GM12878 (cell line): ENCODE measurements around the gene STEAP3. TPM values are rescaled to one million over a fixed set of nuclear protein-coding genes. Genes with fewer than 3 reads are reported as not detected.

Source experiments
- ATAC-seq: fragments of 200-7000 bp; cut with Tn5 transposase; 3 replicates; pipeline ENCODE4 v1.9.1; 2020; ENCODE audit warnings: mild to moderate bottlenecking, moderate library complexity
- BruUV-seq: library from RNA; stranded (reverse); fragments of 400-500 nt; replicated peaks from 2 replicates; lab custom pipeline; 2021; lab: Mats Ljungman, UMichigan
- CTCF ChIA-PET: fragments of 300-600 bp; sonication (Branson Sonifier 250); formaldehyde crosslinking; extraction: SDS; loops from one replicate; lab custom pipeline; 2021; ENCODE audit warnings: inconsistent platforms; lab: Yijun Ruan, JAX
- POLR2A ChIA-PET: fragments of 350-600 bp; formaldehyde crosslinking; extraction: SDS; loops from one replicate; lab custom pipeline; 2021; ENCODE audit warnings: inconsistent platforms; lab: Charles Lee
- RAD21 ChIA-PET: fragments of 300-600 bp; sonication (Branson Sonifier 250); formaldehyde crosslinking; loops from one replicate; lab custom pipeline; 2023; ENCODE audit warnings: antibody characterized with exemption; ENCODE audit not compliant: unreplicated experiment; lab: Charles Lee
- SMC1A ChIA-PET: fragments of 300-600 bp; sonication (Branson Sonifier 250); formaldehyde crosslinking; loops from one replicate; lab custom pipeline; 2023; ENCODE audit not compliant: unreplicated experiment, uncharacterized antibody; lab: Charles Lee
- DNase-seq: peaks from one replicate; pipeline ENCODE4 v3.0.0-alpha.2; 2011; ENCODE audit warnings: low read depth, low spot score
- FAIRE-seq: peaks from 3 replicates; lab custom pipeline; 2011; peaks lifted over from hg19 to GRCh38; lab: Jason Lieb, UNC
- H2AFZ ChIP-seq: 2 replicates; pipeline ENCODE4 v1.6.0; 2011; ENCODE audit warnings: low read depth, low read length, control low read depth; ENCODE audit not compliant: control insufficient read depth
- H3K27ac ChIP-seq: 2 replicates; pipeline ENCODE4 v1.5.1; 2011; ENCODE audit warnings: control low read depth; ENCODE audit not compliant: control insufficient read depth, insufficient read depth
- H3K27me3 ChIP-seq, 2 experiments: replicated peaks in 1 of 2; 2 replicates each; pipeline versions ENCODE4 v1.6.0 to v1.6.1; 2011; ENCODE audit warnings: low read length in 1 of 2; ENCODE audit not compliant: control insufficient read depth in 2 of 2, insufficient read depth in 2 of 2
- H3K36me3 ChIP-seq, 2 experiments: 2 replicates each; pipeline ENCODE4 v1.5.1; 2011; ENCODE audit warnings: low read length in 1 of 2; ENCODE audit not compliant: control insufficient read depth in 2 of 2, insufficient read depth in 2 of 2
- H3K4me1 ChIP-seq: 2 replicates; pipeline ENCODE4 v1.6.1; 2011; ENCODE audit warnings: mild to moderate bottlenecking, low read length, moderate library complexity, mixed read lengths; ENCODE audit not compliant: control insufficient read depth, insufficient read depth
- H3K4me2 ChIP-seq: 2 replicates; pipeline ENCODE4 v1.6.0; 2011; ENCODE audit warnings: control low read depth; ENCODE audit not compliant: control insufficient read depth, insufficient read depth
- H3K4me3 ChIP-seq: fragments of 200-600 bp; sonication (generic); 2 replicates; pipeline ENCODE4 v1.5.1; 2016
- H3K79me2 ChIP-seq: 2 replicates; pipeline ENCODE4 v1.6.0; 2011; ENCODE audit warnings: low read length; ENCODE audit not compliant: control insufficient read depth, insufficient read depth
- H3K9ac ChIP-seq: 2 replicates; pipeline ENCODE4 v1.8.0; 2011; ENCODE audit warnings: low read length, control low read depth, mixed read lengths; ENCODE audit not compliant: control insufficient read depth, insufficient read depth
- H3K9me3 ChIP-seq: replicated peaks from 3 replicates; pipeline ENCODE4 v1.5.1; 2011; ENCODE audit warnings: mild to moderate bottlenecking, low read length; ENCODE audit not compliant: control insufficient read depth, insufficient read depth
- H4K20me1 ChIP-seq: 2 replicates; pipeline ENCODE4 v1.6.0; 2011; ENCODE audit not compliant: control insufficient read depth, insufficient read depth
- CREM ChIP-seq: IDR thresholded peaks from 2 replicates; pipeline ENCODE4 v1.6.1; 2014; ENCODE audit warnings: antibody characterized with exemption, low read depth
- CTCF ChIP-seq, 3 experiments: IDR thresholded peaks in 2 of 3; conservative IDR thresholded peaks in 1 of 3; 2 replicates each; pipeline ENCODE4 v1.5.1; 2011; ENCODE audit warnings: low read depth in 3 of 3, low read length in 3 of 3, mild to moderate bottlenecking in 3 of 3, control low read depth in 2 of 3, moderate library complexity in 2 of 3, inconsistent platforms in 1 of 3, mixed read lengths in 1 of 3; ENCODE audit not compliant: control insufficient read depth in 2 of 3, insufficient read depth in 1 of 3; ENCODE audit errors: extremely low read depth in 1 of 3
- ELK1 ChIP-seq: IDR thresholded peaks from 2 replicates; pipeline ENCODE4 v1.6.1; 2012; ENCODE audit warnings: low read depth, low read length, improper control_type of control experiment
- GABPA ChIP-seq: IDR thresholded peaks from 2 replicates; pipeline ENCODE4 v1.6.1; 2014; ENCODE audit warnings: antibody characterized with exemption, low read depth, mild to moderate bottlenecking, inconsistent platforms
- MEF2A ChIP-seq: IDR thresholded peaks from 2 replicates; pipeline ENCODE4 v1.6.1; 2011; ENCODE audit warnings: low read depth, mild to moderate bottlenecking, low read length, moderate library complexity; ENCODE audit not compliant: insufficient read depth
- PAX8 ChIP-seq: fragments of 450-650 bp; IDR thresholded peaks from 2 replicates; pipeline ENCODE4 v1.6.1; 2017; ENCODE audit warnings: mild to moderate bottlenecking, moderate library complexity
- RFX5 ChIP-seq: IDR thresholded peaks from 2 replicates; pipeline ENCODE4 v1.6.1; 2011; ENCODE audit warnings: low read depth, low read length, improper control_type of control experiment
- SREBF2 ChIP-seq: IDR thresholded peaks from 2 replicates; pipeline ENCODE4 v1.6.1; 2012; ENCODE audit warnings: mild to moderate bottlenecking, low read length
- STAT1 ChIP-seq: fragments of 450-650 bp; conservative IDR thresholded peaks from 2 replicates; pipeline ENCODE4 v1.6.1; 2014; ENCODE audit warnings: antibody characterized with exemption, mild to moderate bottlenecking
- TCF12 ChIP-seq: IDR thresholded peaks from 2 replicates; pipeline ENCODE4 v1.6.1; 2011; ENCODE audit warnings: low read depth, mild to moderate bottlenecking, low read length
- ZNF622 ChIP-seq: fragments of 450-650 bp; IDR thresholded peaks from 2 replicates; pipeline ENCODE4 v1.6.1; 2017; ENCODE audit warnings: mild to moderate bottlenecking, inconsistent platforms
- WGBS: methylation state at CpG from one replicate; pipeline ENCODE4 v1.1.6; 2016; ENCODE audit warnings: low lambda C conversion rate; ENCODE audit not compliant: insufficient replicate concordance, insufficient coverage; ENCODE audit errors: missing lambda C conversion rate; 5-methylcytosine and 5-hydroxymethylcytosine counted together
- in situ Hi-C: fragments of 300-500 bp; cut with MboI; formaldehyde crosslinking; loops from 9 replicates; pipeline ENCODE4 v1.14.3; 2018; ENCODE audit warnings: mixed read lengths
- intact Hi-C: fragments of 100-400 bp; cut with micrococcal nuclease; formaldehyde crosslinking; loops from one replicate; pipeline ENCODE4 v1.14.2; 2022; ENCODE audit not compliant: unreplicated experiment
- polyA plus RNA-seq, 11 experiments: library from polyadenylated mRNA; depleted of rRNA in 4 of 11; unstranded in 6 of 11; stranded (reverse) in 5 of 11; fragments of >200 nt; fragmentation: Nextera tagmentation in 4 of 11; fragmentation: Illumina TruSeq in 1 of 11; extraction: Ambion mirVana in 4 of 11; extraction: Trizol in 1 of 11; gene quantifications; 1 replicate in 1 of 11; 2 replicates in 10 of 11; pipeline versions ENCODE4 v1.2.1 to v1.2.3, GENCODE V29; 2011 to 2016; ENCODE audit warnings: inconsistent platforms in 2 of 11, missing spikeins in 2 of 11, low read depth in 1 of 11
- total RNA-seq, 4 experiments: library from RNA; depleted of rRNA in 3 of 4; stranded (reverse); fragments of >200 nt in 3 of 4; fragmentation: Illumina TruSeq in 1 of 4; extraction: Trizol in 1 of 4; gene quantifications; 2 replicates each; pipeline versions ENCODE4 v1.2.1 to v1.2.3, GENCODE V29; 2013 to 2021
- TF ChIP-seq, protein P1 (sequence below): fragments of 450-650 bp; formaldehyde crosslinking; IDR thresholded peaks from 2 replicates; pipeline ENCODE4 v1.4.0; 2020; ENCODE audit warnings: mild to moderate bottlenecking, moderate library complexity

Gene STEAP3
- total and polyA plus RNA-seq, 10 of the 15 experiments (the other 5 are each of a cell fraction or from before 2014, with no cell fraction given) = 0.42 to 8.3 (median 4.8) TPM

GRCh38 chr2:119225105-119225865 lies 1.7 kb downstream of the STEAP3 start:
- no peak overlapping the region for H3K4me2 ChIP-seq
- SMC1A ChIA-PET = interaction anchor here (0.8 to 1.8 kb wide), 5 partner anchors 8 to 79 kb away, joined by 3 to 7 read pairs (median 3); no protein-coding TSS in a partner anchor
- POLR2A ChIA-PET = interaction anchor here (0.9 kb wide), 1 partner anchor 142 kb away, joined by 4 read pairs; the partner anchor contains the start of gene DBI

More at GRCh38 chr2:119225105-119225865, 1.7 kb downstream of the STEAP3 start:
- in situ Hi-C loops (no loop called here), intact Hi-C loops (no loop called here)
- Histone ChIP-seq H3K9ac (no peak overlapping the region), H3K9me3 (no peaks in the 10 kb centered on the region), H3K4me3 (no peak overlapping the region), H3K36me3 (no peaks in the 10 kb centered on the region), H2AFZ (no peak overlapping the region), H3K27me3 (no peaks in the 10 kb centered on the region), H3K27ac (no peak overlapping the region), H3K79me2 (no peaks in the 10 kb centered on the region), H3K4me1 (peaks cover 3% of the 10 kb centered on the region; the same call in 1 of the 2 replicates), H4K20me1 (no peaks in the 10 kb centered on the region)
- FAIRE-seq = no peak
- no peak for DNase-seq
- TF ChIP-seq RFX5 (no peak), GABPA (no peak), TCF12 (peak; percentile 46; the same call in 1 of the 2 replicates), PAX8 (no peak), ELK1 (no peak), SREBF2 (no peak), CREM (no peak), MEF2A (no peak), STAT1 (no peak), ZNF622 (no peak), CTCF (IDR thresholded peaks at IDR 0.05 in 2 of 3, conservative IDR thresholded peaks at IDR 0.05 in 1 of 3; ENCODE audit: control insufficient read depth in 2 of 3, extremely low read depth in 1 of 3, insufficient read depth in 1 of 3, low read depth in 3 of 3, low read length in 3 of 3) (peak in 2 of 3 experiments; percentile 23 to 36; a peak in 3 of 6 replicates)
- TF ChIP-seq, protein P1, sequence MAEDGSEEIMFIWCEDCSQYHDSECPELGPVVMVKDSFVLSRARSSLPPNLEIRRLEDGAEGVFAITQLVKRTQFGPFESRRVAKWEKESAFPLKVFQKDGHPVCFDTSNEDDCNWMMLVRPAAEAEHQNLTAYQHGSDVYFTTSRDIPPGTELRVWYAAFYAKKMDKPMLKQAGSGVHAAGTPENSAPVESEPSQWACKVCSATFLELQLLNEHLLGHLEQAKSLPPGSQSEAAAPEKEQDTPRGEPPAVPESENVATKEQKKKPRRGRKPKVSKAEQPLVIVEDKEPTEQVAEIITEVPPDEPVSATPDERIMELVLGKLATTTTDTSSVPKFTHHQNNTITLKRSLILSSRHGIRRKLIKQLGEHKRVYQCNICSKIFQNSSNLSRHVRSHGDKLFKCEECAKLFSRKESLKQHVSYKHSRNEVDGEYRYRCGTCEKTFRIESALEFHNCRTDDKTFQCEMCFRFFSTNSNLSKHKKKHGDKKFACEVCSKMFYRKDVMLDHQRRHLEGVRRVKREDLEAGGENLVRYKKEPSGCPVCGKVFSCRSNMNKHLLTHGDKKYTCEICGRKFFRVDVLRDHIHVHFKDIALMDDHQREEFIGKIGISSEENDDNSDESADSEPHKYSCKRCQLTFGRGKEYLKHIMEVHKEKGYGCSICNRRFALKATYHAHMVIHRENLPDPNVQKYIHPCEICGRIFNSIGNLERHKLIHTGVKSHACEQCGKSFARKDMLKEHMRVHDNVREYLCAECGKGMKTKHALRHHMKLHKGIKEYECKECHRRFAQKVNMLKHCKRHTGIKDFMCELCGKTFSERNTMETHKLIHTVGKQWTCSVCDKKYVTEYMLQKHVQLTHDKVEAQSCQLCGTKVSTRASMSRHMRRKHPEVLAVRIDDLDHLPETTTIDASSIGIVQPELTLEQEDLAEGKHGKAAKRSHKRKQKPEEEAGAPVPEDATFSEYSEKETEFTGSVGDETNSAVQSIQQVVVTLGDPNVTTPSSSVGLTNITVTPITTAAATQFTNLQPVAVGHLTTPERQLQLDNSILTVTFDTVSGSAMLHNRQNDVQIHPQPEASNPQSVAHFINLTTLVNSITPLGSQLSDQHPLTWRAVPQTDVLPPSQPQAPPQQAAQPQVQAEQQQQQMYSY (CRISPR knock-in tag) = no peak
- ChIA-PET RAD21 (interaction anchor here (1.0 kb wide), 1 partner anchor 251 kb away, joined by 3 read pairs; no protein-coding TSS in a partner anchor), CTCF (interaction anchor here (2.6 kb wide), 1 partner anchor 8 kb away, joined by 10 read pairs; no protein-coding TSS in a partner anchor)
- 63% methylated on average over 7 of the region's 7 CpGs for whole genome bisulfite sequencing
- no TSS peak for BruUV-seq
- ATAC-seq = peak; percentile 55
